HepG2 (cell line): ENCODE data around the gene PAPPA2. TPM values are rescaled to one million over a fixed set of nuclear protein-coding genes. Genes with fewer than 3 reads are reported as not detected.

Source experiments
- ATAC-seq: fragments of 200-7000 bp; cut with Tn5 transposase; 3 replicates; pipeline ENCODE4 v1.9.1; 2020; ENCODE audit warnings: mild to moderate bottlenecking, moderate library complexity
- BruUV-seq: library from RNA; stranded (reverse); fragments of 400-500 nt; replicated peaks from 2 replicates; lab custom pipeline; 2021; lab: Mats Ljungman, UMichigan
- CTCF ChIA-PET: fragments of 300-600 bp; formaldehyde crosslinking; extraction: SDS; loops from one replicate; lab custom pipeline; 2021; ENCODE audit warnings: low total read pairs, inconsistent platforms, low intra/inter-chr PET ratio; lab: Yijun Ruan, JAX
- POLR2A ChIA-PET: fragments of 350-600 bp; sonication (Branson Sonifier 250); formaldehyde crosslinking; loops from one replicate; lab custom pipeline; 2020; ENCODE audit warnings: antibody characterized with exemption, inconsistent platforms; lab: Yijun Ruan, JAX
- DNase-seq: peaks from one replicate; pipeline ENCODE4 v3.0.0-alpha.2; 2015; ENCODE audit warnings: low spot score
- FAIRE-seq: peaks from 3 replicates; lab custom pipeline; 2011; peaks lifted over from hg19 to GRCh38; lab: Jason Lieb, UNC
- H2AFZ ChIP-seq: one replicate; pipeline ENCODE4 v1.6.1; 2011; ENCODE audit warnings: low read length, inconsistent platforms
- H3K27ac ChIP-seq: fragments of 300-600 bp; 3 replicates; pipeline ENCODE4 v1.8.0; 2011; ENCODE audit warnings: mixed run types, mild to moderate bottlenecking, mixed read lengths, low read length, inconsistent platforms; ENCODE audit not compliant: insufficient read depth; ENCODE audit errors: extremely low read length
- H3K27me3 ChIP-seq, 2 experiments: fragments of 200-600 bp in 1 of 2; 2 replicates in 1 of 2; 3 replicates in 1 of 2; pipeline versions ENCODE4 v1.6.0 to v1.8.0; 2011; ENCODE audit warnings: low read length in 2 of 2, mild to moderate bottlenecking in 2 of 2, moderate library complexity in 2 of 2, inconsistent platforms in 1 of 2; ENCODE audit not compliant: insufficient read depth in 2 of 2, control insufficient read depth in 1 of 2
- H3K36me3 ChIP-seq, 2 experiments: fragments of 200-600 bp in 1 of 2; replicated peaks in 1 of 2; 2 replicates in 1 of 2; 3 replicates in 1 of 2; pipeline versions ENCODE4 v1.5.1 to v1.8.0; 2011; ENCODE audit warnings: low read length in 2 of 2, inconsistent platforms in 1 of 2; ENCODE audit not compliant: insufficient read depth in 2 of 2, control insufficient read depth in 1 of 2
- H3K4me1 ChIP-seq: 2 replicates; pipeline ENCODE4 v1.5.1; 2012; ENCODE audit warnings: low read length, inconsistent platforms; ENCODE audit not compliant: insufficient read depth
- H3K4me2 ChIP-seq: 2 replicates; pipeline ENCODE4 v1.6.0; 2011; ENCODE audit warnings: low read depth, low read length, inconsistent platforms
- H3K4me3 ChIP-seq, 3 experiments: fragments of 200-600 bp in 1 of 3; sonication (generic), shearing (Covaris generic) in 1 of 3; replicated peaks in 1 of 3; 2 replicates each; pipeline ENCODE4 v1.5.1; 2011 to 2016; ENCODE audit warnings: low read length in 3 of 3, inconsistent platforms in 2 of 3, low read depth in 2 of 3, mild to moderate bottlenecking in 2 of 3, control low read depth in 1 of 3, mixed read lengths in 1 of 3; ENCODE audit not compliant: insufficient read depth in 1 of 3
- H3K79me2 ChIP-seq: one replicate; pipeline ENCODE4 v1.6.1; 2011; ENCODE audit warnings: low read length, inconsistent platforms; ENCODE audit not compliant: insufficient read depth
- H3K9ac ChIP-seq: 2 replicates; pipeline ENCODE4 v1.6.0; 2011; ENCODE audit warnings: mild to moderate bottlenecking, low read depth, low read length, inconsistent platforms; ENCODE audit not compliant: insufficient read depth
- H3K9me3 ChIP-seq: 2 replicates; pipeline ENCODE4 v1.5.1; 2012; ENCODE audit warnings: mild to moderate bottlenecking, low read length
- H4K20me1 ChIP-seq: 2 replicates; pipeline ENCODE4 v1.6.0; 2011; ENCODE audit warnings: inconsistent platforms, mild to moderate bottlenecking, low read length, moderate library complexity; ENCODE audit not compliant: insufficient read depth
- HOXA3 ChIP-seq: sonication (generic); formaldehyde crosslinking; IDR thresholded peaks from 2 replicates; pipeline ENCODE4 v1.5.0; 2020; ENCODE audit warnings: missing genetic modification reagents
- KAT8 ChIP-seq: IDR thresholded peaks from 2 replicates; pipeline ENCODE4 v1.6.1; 2016; ENCODE audit warnings: missing genetic modification reagents, missing compliant biosample characterization
- KDM5A ChIP-seq: fragments of 200-600 bp; sonication (generic); IDR thresholded peaks from 2 replicates; pipeline ENCODE4 v1.7.0; 2018; ENCODE audit warnings: antibody characterized with exemption, mild to moderate bottlenecking, low read length, borderline replicate concordance
- NCOR1 ChIP-seq: fragments of 200-600 bp; sonication (generic); IDR thresholded peaks from 2 replicates; pipeline ENCODE4 v1.7.0; 2017; ENCODE audit warnings: antibody characterized with exemption, low read length, borderline replicate concordance
- RARA ChIP-seq: IDR thresholded peaks from 2 replicates; pipeline ENCODE4 v1.6.1; 2016; ENCODE audit warnings: missing genetic modification reagents, missing compliant biosample characterization
- SNAPC5 ChIP-seq: sonication (generic); formaldehyde crosslinking; IDR thresholded peaks from 2 replicates; pipeline ENCODE4 v1.8.1; 2023; ENCODE audit warnings: mild to moderate bottlenecking, missing genetic modification reagents, borderline replicate concordance
- ZBTB8A ChIP-seq: sonication (generic); formaldehyde crosslinking; IDR thresholded peaks from 2 replicates; pipeline ENCODE4 v1.4.0; 2020; ENCODE audit warnings: mild to moderate bottlenecking, low read depth, missing genetic modification reagents, borderline replicate concordance
- ZHX2 ChIP-seq, 2 experiments: sonication (generic) in 1 of 2; formaldehyde crosslinking in 1 of 2; IDR thresholded peaks; 2 replicates each; pipeline versions ENCODE4 v1.6.1 to v1.9.0; 2014 to 2022; ENCODE audit warnings: antibody characterized with exemption in 1 of 2, borderline replicate concordance in 1 of 2, inconsistent platforms in 1 of 2, low read depth in 1 of 2, missing genetic modification reagents in 1 of 2
- ZNF343 ChIP-seq: sonication (generic); formaldehyde crosslinking; IDR thresholded peaks from 2 replicates; pipeline ENCODE4 v1.4.0; 2020; ENCODE audit warnings: mild to moderate bottlenecking, missing genetic modification reagents
- ZNF382 ChIP-seq: sonication (generic); formaldehyde crosslinking; IDR thresholded peaks from 2 replicates; pipeline ENCODE4 v1.5.0; 2020; ENCODE audit warnings: missing genetic modification reagents, mild to moderate bottlenecking, borderline replicate concordance
- ZNF451 ChIP-seq: sonication (generic); formaldehyde crosslinking; IDR thresholded peaks from 2 replicates; pipeline ENCODE4 v1.5.0; 2020; ENCODE audit warnings: mild to moderate bottlenecking, missing genetic modification reagents
- ZNF503 ChIP-seq: sonication (generic); formaldehyde crosslinking; IDR thresholded peaks from 2 replicates; pipeline ENCODE4 v1.4.0; 2020; ENCODE audit warnings: missing genetic modification reagents
- ZNF7 ChIP-seq: IDR thresholded peaks from 2 replicates; pipeline ENCODE4 v1.6.1; 2016; ENCODE audit warnings: missing biosample characterization, missing genetic modification reagents
- ZSCAN9 ChIP-seq: IDR thresholded peaks from 2 replicates; pipeline ENCODE4 v1.6.1; 2016; ENCODE audit warnings: borderline replicate concordance
- WGBS: methylation state at CpG from one replicate; pipeline ENCODE4 v1.1.6; 2017; ENCODE audit warnings: low lambda C conversion rate; 5-methylcytosine and 5-hydroxymethylcytosine counted together
- in situ Hi-C: cut with HindIII; loops from 2 replicates; pipeline ENCODE4 v1.10.0; 2017; ENCODE audit warnings: low pct_unique_long_range_greater_than_20kb; ENCODE audit not compliant: extremely low pct_ligation_motif_present
- intact Hi-C: fragments of 100-400 bp; cut with micrococcal nuclease; formaldehyde crosslinking; loops from one replicate; pipeline ENCODE4 v1.10.0; 2022; ENCODE audit not compliant: unreplicated experiment
- polyA plus RNA-seq, 8 experiments: library from polyadenylated mRNA; depleted of rRNA in 3 of 8; stranded (reverse) in 7 of 8; unstranded in 1 of 8; fragments of >200 nt; fragmentation: Illumina TruSeq in 4 of 8; extraction: Trizol in 4 of 8; gene quantifications; 2 replicates each; pipeline versions ENCODE4 v1.2.1 to v1.2.3, GENCODE V29; 2011 to 2016; ENCODE audit warnings: low read depth in 4 of 8, missing spikeins in 1 of 8, mixed read lengths in 1 of 8; ENCODE audit not compliant: insufficient read depth in 1 of 8
- total RNA-seq, 5 experiments: library from RNA; depleted of rRNA; stranded (reverse); fragments of >200 nt; fragmentation: Illumina TruSeq; extraction: Trizol; gene quantifications; 2 replicates each; pipeline ENCODE4 v1.2.3, GENCODE V29; 2016; ENCODE audit warnings: low read depth in 1 of 5

Gene PAPPA2
- total and polyA plus RNA-seq, 2 of the 13 experiments (the other 11 are each of a cell fraction or from before 2014, with no cell fraction given) = 0.01 TPM; not detected in 1

- Histone ChIP-seq H3K27me3 (no peaks in the 10 kb centered on the region), H4K20me1 (no peaks in the 10 kb centered on the region), H3K9ac (no peak overlapping the region), H3K36me3 (no peaks in the 10 kb centered on the region), H3K9me3 (no peaks in the 10 kb centered on the region), H2AFZ (no peak overlapping the region), H3K27ac (no peak overlapping the region), H3K4me3 (no peak overlapping the region), H3K4me2 (no peak overlapping the region), H3K79me2 (no peaks in the 10 kb centered on the region), H3K4me1 (no peaks in the 10 kb centered on the region)
- no peak for FAIRE-seq
- ATAC-seq = no peak
- in situ Hi-C loops (no loop called here), intact Hi-C loops (no loop called here)
- no peak for DNase-seq
- CTCF ChIA-PET = no interaction called here
- BruUV-seq = no TSS peak
- POLR2A ChIA-PET = no interaction called here
- 0% methylated on average over 3 of the region's 3 CpGs for whole genome bisulfite sequencing
- no peak for TF ChIP-seq ZNF451
- TF ChIP-seq ZNF7 = no peak
- TF ChIP-seq ZNF503 (CRISPR knock-in tag) = no peak
- TF ChIP-seq ZNF382 (CRISPR knock-in tag) = no peak
- TF ChIP-seq RARA (CRISPR knock-in tag) = no peak
- TF ChIP-seq KDM5A = no peak
- no peak for TF ChIP-seq ZNF343 (CRISPR knock-in tag)
- no peak for TF ChIP-seq NCOR1
- TF ChIP-seq ZBTB8A (CRISPR knock-in tag) = no peak
- TF ChIP-seq SNAPC5 (CRISPR knock-in tag) = no peak
- no peak for TF ChIP-seq KAT8 (CRISPR knock-in tag)
- TF ChIP-seq ZSCAN9 (CRISPR knock-in tag) = no peak
- no peak for TF ChIP-seq HOXA3 (CRISPR knock-in tag)
- no peak for TF ChIP-seq ZHX2 (IDR thresholded peaks at IDR 0.05; ENCODE audit: low read depth)
- no peak for TF ChIP-seq ZHX2 (CRISPR knock-in tag; IDR thresholded peaks at IDR 0.05; ENCODE audit: borderline replicate concordance)
These were observed 175.9 kb downstream of the PAPPA2 start for GRCh38 chr1:176638713-176639526.
